Lower leg skin (tissue), 3 donors: ENCODE results near the gene CCSER2.

ENCODE experiments used
- CTCF ChIP-seq, 3 donors: fragments of 450-650 bp; IDR thresholded peaks; one replicate each; pipeline ENCODE4 v1.5.1; 2016; ENCODE audit warnings: antibody characterized with exemption in 3 of 3, mild to moderate bottlenecking in 3 of 3, moderate library complexity in 2 of 3
- POLR2A ChIP-seq, 2 donors: fragments of 450-650 bp; IDR thresholded peaks; one replicate each; pipeline ENCODE4 v1.6.1; 2016 to 2017; ENCODE audit warnings: antibody characterized with exemption in 2 of 2, mild to moderate bottlenecking in 1 of 2, moderate library complexity in 1 of 2

GRCh38 chr10:84484541-84484940, 156.2 kb downstream of the CCSER2 start:
- TF ChIP-seq CTCF (IDR thresholded peaks at IDR 0.05) (no peak), POLR2A (IDR thresholded peaks at IDR 0.05) (no peak)
